GM11168 (cell line): ENCODE measurements around the gene SLC23A3.

Experiments used
- in situ Hi-C: fragments of 300-500 bp; cut with MboI; formaldehyde crosslinking; loops from one replicate; pipeline ENCODE4 v1.12.0; 2022; ENCODE audit warnings: low sequenced_read_pairs; ENCODE audit not compliant: unreplicated experiment

The SLC23A3 gene

GRCh38 chr2:219157396-219157795, 12.4 kb downstream of the SLC23A3 start:
- in situ Hi-C loops = no loop called here

DNA sequence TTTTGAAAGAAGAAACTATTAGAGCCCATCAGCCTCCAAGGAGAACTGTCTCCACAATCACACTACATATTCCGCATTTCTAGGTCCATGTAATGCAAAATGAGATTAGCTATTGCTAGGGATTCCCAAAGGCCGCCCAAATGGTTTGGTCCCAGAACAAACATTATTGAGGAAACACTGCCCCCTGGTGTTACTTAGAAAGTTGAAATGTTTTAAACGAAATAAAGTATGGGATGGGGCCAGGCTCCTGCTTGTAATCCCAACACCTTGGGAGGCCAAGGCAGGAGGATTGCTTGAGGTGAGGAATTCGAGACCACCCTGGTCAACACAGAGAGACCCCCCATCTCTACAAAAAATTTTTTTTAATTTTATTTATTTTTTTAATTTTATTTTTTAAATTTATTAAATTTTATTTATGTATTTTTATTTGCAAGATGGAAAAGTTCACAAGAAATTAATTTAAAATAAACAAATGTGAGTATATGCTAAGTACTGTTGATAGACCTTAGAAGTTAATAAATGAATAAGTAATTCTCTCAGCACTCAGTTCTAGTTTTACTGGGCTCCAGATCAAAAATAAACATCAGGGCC, 14.7 kb downstream of the SLC23A3 start:
- in situ Hi-C loops = no loop called here

- in situ Hi-C loops = loop anchor here (5.0 kb wide), 1 partner anchor 92 kb away; no protein-coding TSS in a partner anchor
Observed at GRCh38 chr2:219149667-219150066, 20.2 kb downstream of the SLC23A3 start.

DNA sequence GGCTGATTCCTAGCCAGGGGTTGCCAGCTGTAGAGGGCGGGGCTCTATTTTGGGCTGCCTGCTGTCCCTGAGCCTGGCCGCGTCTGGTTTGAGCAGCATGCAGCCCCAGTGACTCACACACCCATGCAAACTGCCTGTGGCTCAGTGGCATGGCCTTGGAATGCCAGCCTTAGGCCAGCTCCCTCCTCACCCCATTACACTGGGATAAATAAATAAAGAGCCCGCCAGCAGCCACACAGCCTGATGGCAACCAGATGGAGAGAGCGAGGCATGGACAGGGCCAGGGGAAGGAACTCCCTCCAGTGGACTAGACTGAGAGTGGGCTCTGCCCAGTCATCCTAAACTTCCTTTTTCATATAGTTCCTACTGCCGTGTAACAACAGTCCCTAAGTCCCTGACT, 27.5 kb downstream of the SLC23A3 start:
- in situ Hi-C loops = no loop called here

DNA sequence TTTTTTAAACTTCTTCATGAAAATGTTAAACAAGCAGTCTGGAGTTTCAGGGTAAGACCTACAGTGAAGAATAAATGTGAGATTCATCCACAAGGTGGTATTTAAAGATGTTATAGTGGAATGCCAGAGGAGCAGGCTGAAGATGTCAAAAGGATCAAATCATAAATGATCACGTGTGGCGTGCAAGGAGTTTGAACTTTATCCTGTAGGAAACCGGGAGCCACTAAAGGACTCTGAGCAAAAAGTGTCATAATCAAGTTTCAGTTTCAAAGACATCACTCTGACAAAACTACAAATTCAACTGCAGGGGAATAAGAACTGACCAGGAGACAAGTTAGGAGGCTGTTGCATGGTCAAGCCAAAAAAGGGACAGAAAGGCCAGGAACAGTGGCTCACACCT, 29.1 kb downstream of the SLC23A3 start:
- in situ Hi-C loops = no loop called here

DNA sequence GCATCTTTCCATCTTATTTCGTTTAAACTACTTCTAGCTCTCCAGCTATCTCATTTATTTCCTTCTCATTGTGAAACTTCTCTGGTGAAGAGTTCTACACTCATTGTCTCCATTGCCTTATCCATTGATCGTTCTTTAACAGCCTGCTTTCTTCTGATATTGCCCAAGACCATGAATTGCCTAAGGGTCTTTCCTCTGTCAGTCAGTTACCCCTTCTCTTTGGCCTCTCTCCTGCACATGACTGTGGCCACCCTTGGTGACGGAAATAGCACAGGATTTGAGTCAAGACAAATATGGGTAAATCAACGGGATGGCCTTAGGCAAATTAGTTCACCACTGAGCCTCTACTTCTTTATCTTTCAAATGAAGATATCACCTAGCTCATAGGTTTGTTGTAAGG, 35.9 kb downstream of the SLC23A3 start:
- in situ Hi-C loops = no loop called here

- in situ Hi-C loops = no loop called here
Observed at GRCh38 chr2:219131744-219132143, 38.1 kb downstream of the SLC23A3 start.

DNA sequence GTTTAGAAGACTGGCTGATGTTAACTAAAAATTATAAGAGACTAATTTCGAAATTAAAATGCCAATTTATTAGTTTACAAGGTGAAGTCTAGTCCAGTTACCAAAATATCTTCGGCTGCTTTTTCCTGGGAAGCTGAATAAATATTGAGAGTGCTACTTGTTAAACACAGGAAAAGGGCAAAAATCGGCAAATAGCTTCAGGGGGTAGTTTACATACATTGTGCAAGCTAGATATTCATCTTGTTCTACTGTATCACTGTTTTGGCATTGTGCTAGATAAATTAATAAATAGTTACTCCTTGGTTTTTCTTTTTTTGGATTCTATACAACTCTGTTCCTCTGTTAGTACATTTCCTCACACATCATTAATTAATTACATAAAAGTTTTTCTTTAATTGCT, 38.5 kb downstream of the SLC23A3 start:
- in situ Hi-C loops = no loop called here

DNA sequence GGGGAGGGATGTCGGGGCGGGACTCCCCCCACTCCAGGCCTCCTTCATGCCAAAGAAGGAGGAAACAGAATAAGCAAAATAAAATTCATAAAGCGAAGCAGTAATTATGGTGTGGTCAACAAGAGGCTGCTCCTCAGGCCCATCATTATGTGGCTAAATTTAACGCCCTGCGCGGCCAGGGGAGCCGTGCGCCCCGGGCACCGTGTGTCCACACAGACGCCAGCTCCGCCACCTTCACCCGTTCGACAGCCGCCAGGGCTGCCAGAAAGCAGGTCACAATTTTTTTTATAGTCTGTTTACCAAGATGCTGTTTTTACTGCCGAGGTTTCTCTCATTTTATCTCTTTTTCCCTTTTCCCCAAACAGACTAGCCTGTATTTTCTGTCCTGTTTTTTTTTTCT, 40.2 kb downstream of the SLC23A3 start:
- in situ Hi-C loops = no loop called here

DNA sequence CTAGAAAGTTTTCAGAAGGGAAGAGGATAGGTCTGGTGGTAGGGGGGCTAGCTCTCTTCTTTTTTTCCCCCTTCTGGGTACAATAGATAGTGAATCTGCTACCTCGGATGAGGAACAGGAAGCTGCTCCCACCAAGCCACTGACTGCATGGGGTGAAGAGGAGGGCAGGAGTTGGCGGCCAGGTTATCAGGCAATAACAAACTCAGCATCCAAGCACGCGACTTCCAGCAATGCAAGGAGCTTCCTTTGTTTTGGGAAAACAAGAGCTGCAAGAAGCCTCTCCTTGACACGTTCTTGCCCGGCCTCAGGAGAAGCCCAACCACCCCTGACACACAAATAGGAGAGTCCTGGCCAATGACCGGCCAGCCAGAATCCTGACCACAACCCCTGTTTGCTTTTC, 41.4 kb downstream of the SLC23A3 start:
- in situ Hi-C loops = no loop called here

DNA sequence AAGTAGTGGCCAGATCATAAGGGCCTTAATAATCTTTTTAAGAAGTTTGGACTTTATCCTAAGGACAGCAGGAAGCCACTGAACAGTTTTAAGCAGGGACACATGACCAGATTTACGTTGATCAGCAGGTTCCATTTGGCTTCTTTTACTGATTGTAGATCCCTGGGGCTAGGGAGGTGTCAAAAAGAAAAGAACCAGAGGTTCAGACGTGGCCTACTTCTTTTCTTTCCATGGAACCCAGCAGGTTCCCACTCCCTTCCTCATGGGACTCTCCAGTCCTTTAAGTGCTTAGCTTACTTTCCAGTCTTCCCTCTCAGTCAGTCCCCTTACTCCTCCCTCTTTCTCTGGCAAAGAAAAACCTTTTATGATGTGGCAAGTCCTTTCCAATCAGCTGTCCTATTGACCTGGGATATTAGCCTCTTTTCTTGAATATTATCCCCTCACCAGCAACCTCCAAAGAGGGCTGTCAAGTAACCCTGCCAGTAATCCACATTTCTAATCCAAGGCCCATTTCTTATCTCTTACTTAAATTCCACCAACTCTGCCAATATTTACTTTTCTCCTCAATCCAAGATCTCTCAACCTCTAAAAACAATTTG, 42.7 kb downstream of the SLC23A3 start:
- in situ Hi-C loops = no loop called here

- in situ Hi-C loops = no loop called here
Observed at GRCh38 chr2:219126555-219126954, 43.3 kb downstream of the SLC23A3 start.

DNA sequence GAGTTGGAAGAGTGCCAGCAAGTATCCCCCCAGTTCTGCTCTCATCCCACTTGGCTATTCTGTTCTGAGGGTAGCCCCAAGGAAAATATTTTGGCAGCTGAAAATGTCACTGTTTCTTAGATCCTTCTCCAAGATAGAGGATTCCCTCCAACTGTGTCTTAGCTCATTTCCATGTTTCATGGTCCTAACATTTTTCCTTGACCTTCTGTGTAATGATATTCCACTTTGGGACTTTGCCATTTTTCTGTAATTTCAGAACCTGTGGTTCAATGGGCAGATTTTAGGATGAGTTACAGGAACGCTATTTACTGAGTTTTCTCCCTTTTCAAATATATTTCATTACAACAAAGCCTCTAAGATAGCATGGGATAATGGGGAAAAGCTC, 44.0 kb downstream of the SLC23A3 start:
- in situ Hi-C loops = no loop called here

- in situ Hi-C loops = no loop called here
Observed at GRCh38 chr2:219125225-219125885, 44.5 kb downstream of the SLC23A3 start.

GRCh38 chr2:219124381-219125110, 45.3 kb downstream of the SLC23A3 start:
- in situ Hi-C loops = no loop called here

DNA sequence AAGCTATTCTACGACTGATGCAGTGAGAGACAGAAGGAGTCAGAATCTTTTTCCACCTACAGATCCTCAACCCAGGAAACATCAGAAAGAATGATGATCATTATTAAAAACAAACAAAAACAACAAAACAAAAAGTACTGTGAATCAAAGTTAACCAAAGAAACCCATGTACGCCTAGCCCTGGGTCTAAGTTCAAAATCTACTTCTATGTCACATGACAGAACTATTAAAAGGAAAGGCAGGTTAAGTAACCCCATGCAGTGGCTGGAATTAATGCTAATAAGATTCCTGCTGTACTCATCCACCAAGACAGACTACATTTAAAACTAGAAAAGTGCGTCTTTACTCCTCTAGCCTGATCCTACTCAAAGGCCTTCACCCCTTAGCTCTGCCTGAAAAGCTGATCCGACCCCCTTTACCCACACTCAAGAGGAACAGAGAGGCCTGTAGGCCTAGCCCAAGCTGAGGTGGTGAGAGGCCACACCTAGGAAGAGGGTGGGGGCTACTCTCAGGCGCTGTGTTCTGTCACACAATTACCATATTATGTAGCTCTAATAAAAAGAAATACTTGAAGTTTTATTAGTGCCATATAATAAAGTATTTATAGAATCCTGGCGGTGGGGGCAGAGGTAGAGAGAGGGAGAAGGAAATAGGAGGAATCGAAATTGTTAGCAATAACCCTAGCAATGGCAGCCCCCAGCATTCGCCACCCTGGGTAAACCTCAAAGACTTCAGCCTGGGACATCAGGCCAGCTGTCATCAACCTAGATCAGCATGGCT, 46.3 kb downstream of the SLC23A3 start:
- in situ Hi-C loops = no loop called here

GRCh38 chr2:219122202-219122980, 47.4 kb downstream of the SLC23A3 start:
- in situ Hi-C loops = no loop called here

DNA sequence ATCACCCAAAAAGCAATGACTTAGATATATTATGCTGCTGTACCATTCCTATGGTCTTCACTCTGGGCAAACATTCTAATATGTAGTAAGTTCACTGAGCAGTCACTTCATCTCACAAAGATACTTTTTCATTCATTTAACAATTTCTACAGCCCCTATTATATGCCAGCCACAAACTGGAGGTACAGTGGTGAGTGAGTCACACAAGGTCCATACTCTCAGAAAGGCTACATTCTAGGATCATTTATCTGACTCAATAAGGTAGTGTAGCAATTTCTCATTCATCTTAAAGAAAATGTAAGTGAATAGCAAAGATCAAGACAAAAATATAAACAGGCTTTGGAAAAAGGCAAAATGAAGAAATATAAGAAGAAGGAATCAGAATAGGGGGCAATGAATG, 49.7 kb downstream of the SLC23A3 start:
- in situ Hi-C loops = no loop called here

DNA sequence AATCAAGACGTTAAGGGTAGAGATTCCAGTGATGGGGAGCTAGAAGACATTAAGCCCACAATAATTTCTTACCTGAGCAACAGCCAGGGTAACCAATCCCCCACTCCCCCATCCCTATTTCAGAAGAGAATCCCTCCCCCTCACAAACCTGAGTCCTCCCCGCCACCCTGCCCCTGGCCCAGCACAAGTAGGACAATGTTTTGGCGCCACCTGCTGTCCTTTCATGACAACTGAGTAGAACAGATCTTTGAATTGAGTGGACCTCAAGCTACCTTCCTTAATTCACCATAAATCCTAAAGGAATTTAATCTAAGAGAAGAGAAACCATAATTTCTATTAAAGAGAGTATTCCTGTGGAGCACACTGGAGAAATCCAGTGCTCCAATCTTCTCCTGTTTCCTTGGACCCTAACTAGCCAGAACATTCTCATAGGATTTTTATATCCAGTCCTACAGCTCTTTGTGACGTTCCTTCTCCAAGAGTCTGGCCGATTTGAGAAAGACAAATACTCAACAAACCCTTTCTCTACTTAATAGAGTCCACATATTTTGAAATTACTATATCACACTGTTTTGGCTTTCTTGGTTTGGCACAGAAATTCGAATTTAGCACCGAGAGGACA, 50.3 kb downstream of the SLC23A3 start:
- in situ Hi-C loops = loop anchor here (10.0 kb wide), 1 partner anchor 65 kb away; no protein-coding TSS in a partner anchor
